ENCODE results near the gene FBXL15.

DNA sequence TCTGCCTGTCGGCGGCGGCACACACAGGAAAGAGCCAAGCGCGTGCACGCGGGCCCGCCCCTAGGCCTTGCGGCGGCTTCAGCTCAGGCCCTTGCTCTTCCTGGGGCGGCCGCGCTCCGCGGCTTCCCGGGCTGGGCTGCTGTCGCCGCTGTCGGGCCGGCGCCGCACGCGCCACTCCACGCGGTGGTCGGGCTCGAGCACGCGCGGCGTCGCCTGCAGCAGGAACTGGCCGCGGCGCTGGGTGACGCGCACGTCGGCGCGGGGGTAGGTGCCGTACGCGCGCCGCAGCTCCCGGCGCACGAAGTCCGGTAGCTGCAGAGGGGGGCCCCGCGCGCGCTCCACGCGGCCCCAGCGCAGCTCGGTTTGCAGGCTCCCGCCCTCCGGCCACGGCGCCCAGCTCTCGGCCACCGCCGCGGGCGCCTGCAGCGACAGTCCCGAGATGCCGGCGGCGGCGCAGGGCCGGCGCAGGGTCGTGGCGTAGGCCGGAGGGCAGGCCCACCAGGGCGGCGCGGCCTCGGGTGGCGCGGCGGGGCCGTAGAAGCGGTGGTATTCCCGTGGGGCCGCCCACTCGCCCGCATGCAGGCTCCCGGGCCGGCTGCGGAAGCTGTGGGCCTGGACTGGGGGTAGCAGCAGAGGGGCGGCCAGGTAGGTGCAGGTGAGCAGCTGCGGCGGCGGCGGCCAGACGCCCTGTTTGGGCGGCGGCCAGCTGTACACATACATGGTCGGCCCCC, 29.9 kb downstream of the FBXL15 start:
- TF ChIP-seq, protein P1, sequence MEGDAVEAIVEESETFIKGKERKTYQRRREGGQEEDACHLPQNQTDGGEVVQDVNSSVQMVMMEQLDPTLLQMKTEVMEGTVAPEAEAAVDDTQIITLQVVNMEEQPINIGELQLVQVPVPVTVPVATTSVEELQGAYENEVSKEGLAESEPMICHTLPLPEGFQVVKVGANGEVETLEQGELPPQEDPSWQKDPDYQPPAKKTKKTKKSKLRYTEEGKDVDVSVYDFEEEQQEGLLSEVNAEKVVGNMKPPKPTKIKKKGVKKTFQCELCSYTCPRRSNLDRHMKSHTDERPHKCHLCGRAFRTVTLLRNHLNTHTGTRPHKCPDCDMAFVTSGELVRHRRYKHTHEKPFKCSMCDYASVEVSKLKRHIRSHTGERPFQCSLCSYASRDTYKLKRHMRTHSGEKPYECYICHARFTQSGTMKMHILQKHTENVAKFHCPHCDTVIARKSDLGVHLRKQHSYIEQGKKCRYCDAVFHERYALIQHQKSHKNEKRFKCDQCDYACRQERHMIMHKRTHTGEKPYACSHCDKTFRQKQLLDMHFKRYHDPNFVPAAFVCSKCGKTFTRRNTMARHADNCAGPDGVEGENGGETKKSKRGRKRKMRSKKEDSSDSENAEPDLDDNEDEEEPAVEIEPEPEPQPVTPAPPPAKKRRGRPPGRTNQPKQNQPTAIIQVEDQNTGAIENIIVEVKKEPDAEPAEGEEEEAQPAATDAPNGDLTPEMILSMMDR (optimal IDR thresholded peaks at IDR 0.05 in 1 of 3, IDR thresholded peaks at IDR 0.05 in 1 of 3, conservative IDR thresholded peaks at IDR 0.05 in 1 of 3; ENCODE audit: extremely low read depth in 1 of 3, insufficient read depth in 2 of 3, low read length in 3 of 3), result no peak
- no peak for TF ChIP-seq EZH2 (IDR thresholded peaks at IDR 0.05; ENCODE audit: low read length)

Measured in keratinocyte (primary cell).